GM18858 (cell line): ENCODE measurements around the gene GRM1.

Experiments
- ATAC-seq: cut with Tn5 transposase; IDR thresholded peaks from one replicate; pipeline ENCODE4 v1.9.1; 2021; ENCODE audit not compliant: unreplicated experiment

Gene GRM1

GRCh38 chr6:146097586-146097985 is 68.7 kb downstream of the GRM1 start:
- no peak for ATAC-seq

GRCh38 chr6:146100776-146101175 is 71.9 kb downstream of the GRM1 start:
- no peak for ATAC-seq

GRCh38 chr6:146103416-146104072 is 74.7 kb downstream of the GRM1 start:
- no peak for ATAC-seq

GRCh38 chr6:146106532-146106931 is 77.7 kb downstream of the GRM1 start:
- ATAC-seq = no peak

- ATAC-seq = no peak
Measured at GRCh38 chr6:146110990-146111389, 82.1 kb downstream of the GRM1 start.

GRCh38 chr6:146111881-146112450 is 83.1 kb downstream of the GRM1 start:
- ATAC-seq = no peak

- ATAC-seq = no peak
Measured at GRCh38 chr6:146113084-146113623, 84.3 kb downstream of the GRM1 start.

GRCh38 chr6:146123616-146124015 is 94.8 kb downstream of the GRM1 start:
- ATAC-seq = no peak

- ATAC-seq = no peak
Measured at GRCh38 chr6:146127447-146128215, 98.8 kb downstream of the GRM1 start.

GRCh38 chr6:146133866-146134265 is 105.0 kb downstream of the GRM1 start:
- ATAC-seq = no peak

GRCh38 chr6:146135167-146135566 is 106.3 kb downstream of the GRM1 start:
- ATAC-seq = no peak

- ATAC-seq = no peak
Measured at GRCh38 chr6:146146836-146147235, 118.0 kb downstream of the GRM1 start.

- ATAC-seq = no peak
Measured at GRCh38 chr6:146149770-146150169, 120.9 kb downstream of the GRM1 start.

GRCh38 chr6:146153040-146153758 is 124.3 kb downstream of the GRM1 start:
- peak; percentile 99 for ATAC-seq

GRCh38 chr6:146154197-146154596 is 125.3 kb downstream of the GRM1 start:
- ATAC-seq = no peak

- no peak for ATAC-seq
Measured at GRCh38 chr6:146161664-146162063, 132.8 kb downstream of the GRM1 start.

- no peak for ATAC-seq
Measured at GRCh38 chr6:146169872-146170271, 141.0 kb downstream of the GRM1 start.

GRCh38 chr6:146177785-146178184 is 148.9 kb downstream of the GRM1 start:
- no peak for ATAC-seq

GRCh38 chr6:146183831-146184230 is 155.0 kb downstream of the GRM1 start:
- ATAC-seq = no peak

- ATAC-seq = no peak
Measured at GRCh38 chr6:146184701-146185100, 155.8 kb downstream of the GRM1 start.

GRCh38 chr6:146189131-146189530 is 160.3 kb downstream of the GRM1 start:
- ATAC-seq = no peak
